ENCODE data around the gene VAT1L.

Gene VAT1L

DNA sequence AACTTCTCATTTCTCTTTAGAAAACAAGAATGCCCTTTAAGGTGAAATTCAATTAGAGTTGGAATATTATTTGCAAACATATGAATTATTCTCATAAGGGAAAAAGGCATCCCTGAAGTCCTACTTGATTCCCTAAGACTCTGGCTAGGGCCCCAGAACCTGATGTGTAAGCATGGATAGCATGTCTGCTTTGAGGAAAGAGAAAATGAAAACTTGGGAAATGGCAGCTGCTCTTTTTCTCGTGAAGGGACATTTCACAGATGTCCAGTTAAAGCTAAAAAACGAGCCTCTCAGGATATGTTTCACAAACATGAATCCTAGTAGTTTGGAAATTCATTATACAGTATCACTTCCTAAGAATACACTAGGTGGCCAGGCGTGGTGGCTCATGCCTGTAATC, 121.7 kb downstream of the VAT1L start:
- Histone ChIP-seq H3K36me3 (ENCODE audit: control insufficient read depth, insufficient read depth, low read length) (no peaks in the 10 kb centered on the region), H3K9me3 (ENCODE audit: control insufficient read depth, insufficient read depth, low read length) (no peaks in the 10 kb centered on the region), H3K27ac (ENCODE audit: low read length) (no peak overlapping the region), H3K4me1 (ENCODE audit: control insufficient read depth, insufficient read depth, low read length) (0 out of 2 replicates have a peak, but pooled peaks cover 2% of the 10 kb centered on the region), H3K4me3 (ENCODE audit: low read length) (no peak overlapping the region), H3K27me3 (ENCODE audit: control insufficient read depth, insufficient read depth, low read length) (no peaks in the 10 kb centered on the region)
- WGBS (ENCODE audit: insufficient coverage, insufficient read length): no CpG with 5 or more reads among the region's 3 CpGs
- DNase-seq (ENCODE audit: low read depth, low spot score): no peak

DNA sequence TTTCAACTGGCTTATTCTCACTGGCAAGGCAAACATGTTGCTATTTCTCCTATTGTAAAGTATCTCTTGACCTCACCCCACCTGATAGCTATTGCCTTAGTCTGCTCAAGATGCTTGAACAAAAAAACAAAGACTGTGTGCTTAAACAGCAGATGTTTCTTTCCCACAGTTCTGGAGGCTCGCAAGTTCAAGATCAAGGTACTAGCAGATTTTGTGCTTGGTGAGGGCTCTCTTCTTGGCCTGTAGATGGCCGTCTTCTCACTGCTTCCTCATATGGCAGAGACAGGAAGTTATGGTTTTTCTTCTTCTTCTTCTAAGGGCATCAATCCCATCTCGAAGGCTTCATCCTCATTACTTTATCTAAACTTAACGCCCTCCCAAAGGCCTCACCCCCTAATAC, 124.3 kb downstream of the VAT1L start:
- DNase-seq (ENCODE audit: low read depth, low spot score): no peak
- peaks cover 6% of the 10 kb centered on the region; the same call in 1 of the 2 replicates for H3K4me1 ChIP-seq (ENCODE audit: control insufficient read depth, insufficient read depth, low read length)
- H3K9me3 ChIP-seq (ENCODE audit: control insufficient read depth, insufficient read depth, low read length): no peaks in the 10 kb centered on the region
- no peaks in the 10 kb centered on the region for H3K36me3 ChIP-seq (ENCODE audit: control insufficient read depth, insufficient read depth, low read length)
- WGBS (ENCODE audit: insufficient coverage, insufficient read length): no CpG with 5 or more reads among the region's 4 CpGs
- H3K4me3 ChIP-seq (ENCODE audit: low read length): no peak overlapping the region
- no peak overlapping the region for H3K27ac ChIP-seq (ENCODE audit: low read length)
- no peaks in the 10 kb centered on the region for H3K27me3 ChIP-seq (ENCODE audit: control insufficient read depth, insufficient read depth, low read length)

- Histone ChIP-seq H3K9me3 (ENCODE audit: control insufficient read depth, insufficient read depth, low read length) (no peaks in the 10 kb centered on the region), H3K27ac (ENCODE audit: low read length) (no peak overlapping the region), H3K4me1 (ENCODE audit: control insufficient read depth, insufficient read depth, low read length) (peaks cover 6% of the 10 kb centered on the region), H3K4me3 (ENCODE audit: low read length) (no peak overlapping the region), H3K27me3 (ENCODE audit: control insufficient read depth, insufficient read depth, low read length) (no peaks in the 10 kb centered on the region), H3K36me3 (ENCODE audit: control insufficient read depth, insufficient read depth, low read length) (no peaks in the 10 kb centered on the region)
- no CpG with 5 or more reads among the region's 2 CpGs for WGBS (ENCODE audit: insufficient coverage, insufficient read length)
- DNase-seq (ENCODE audit: low read depth, low spot score): no peak
Measured at GRCh38 chr16:77913738-77914253, 125.4 kb downstream of the VAT1L start.

- Histone ChIP-seq H3K4me3 (ENCODE audit: low read length) (no peak overlapping the region), H3K36me3 (ENCODE audit: control insufficient read depth, insufficient read depth, low read length) (no peaks in the 10 kb centered on the region), H3K4me1 (ENCODE audit: control insufficient read depth, insufficient read depth, low read length) (peaks cover 6% of the 10 kb centered on the region), H3K9me3 (ENCODE audit: control insufficient read depth, insufficient read depth, low read length) (no peaks in the 10 kb centered on the region), H3K27ac (ENCODE audit: low read length) (no peak overlapping the region), H3K27me3 (ENCODE audit: control insufficient read depth, insufficient read depth, low read length) (no peaks in the 10 kb centered on the region)
- DNase-seq (ENCODE audit: low read depth, low spot score): no peak
- no CpG with 5 or more reads among the region's 9 CpGs for WGBS (ENCODE audit: insufficient coverage, insufficient read length)
Measured at GRCh38 chr16:77916111-77916510, 127.7 kb downstream of the VAT1L start.

DNA sequence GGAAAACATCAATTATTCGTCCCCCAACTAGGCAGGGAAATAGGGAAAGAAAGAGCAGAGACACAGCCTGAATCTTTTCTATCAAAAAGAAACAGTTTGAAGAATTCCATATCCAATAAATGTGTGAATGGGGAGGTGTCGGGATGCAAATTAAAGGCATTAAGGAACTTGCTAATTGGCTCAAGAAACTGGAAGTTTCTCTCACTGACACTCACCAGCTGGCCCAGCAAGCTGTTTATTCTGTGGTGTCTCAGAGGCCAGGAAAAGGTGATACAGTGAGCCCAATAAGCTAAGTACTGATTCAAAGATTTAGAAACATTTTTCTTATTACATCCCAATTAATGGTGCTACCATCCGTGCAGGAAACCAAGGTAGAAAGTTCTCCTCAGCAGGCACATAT, 129.6 kb downstream of the VAT1L start:
- no peaks in the 10 kb centered on the region for H3K36me3 ChIP-seq (ENCODE audit: control insufficient read depth, insufficient read depth, low read length)
- no peaks in the 10 kb centered on the region for H3K27me3 ChIP-seq (ENCODE audit: control insufficient read depth, insufficient read depth, low read length)
- no CpG with 5 or more reads among the region's 3 CpGs for WGBS (ENCODE audit: insufficient coverage, insufficient read length)
- H3K27ac ChIP-seq (ENCODE audit: low read length): no peak overlapping the region
- H3K4me3 ChIP-seq (ENCODE audit: low read length): no peak overlapping the region
- H3K9me3 ChIP-seq (ENCODE audit: control insufficient read depth, insufficient read depth, low read length): no peaks in the 10 kb centered on the region
- H3K4me1 ChIP-seq (ENCODE audit: control insufficient read depth, insufficient read depth, low read length): peaks cover 6% of the 10 kb centered on the region
- DNase-seq (ENCODE audit: low read depth, low spot score): no peak

GRCh38 chr16:77918809-77919707, 130.7 kb downstream of the VAT1L start:
- whole genome bisulfite sequencing (ENCODE audit: insufficient coverage, insufficient read length): no CpG with 5 or more reads among the region's 8 CpGs
- Histone ChIP-seq H3K9me3 (ENCODE audit: control insufficient read depth, insufficient read depth, low read length) (no peaks in the 10 kb centered on the region), H3K27ac (ENCODE audit: low read length) (no peak overlapping the region), H3K27me3 (ENCODE audit: control insufficient read depth, insufficient read depth, low read length) (no peaks in the 10 kb centered on the region), H3K4me3 (ENCODE audit: low read length) (no peak overlapping the region), H3K4me1 (ENCODE audit: control insufficient read depth, insufficient read depth, low read length) (peaks cover 4% of the 10 kb centered on the region), H3K36me3 (ENCODE audit: control insufficient read depth, insufficient read depth, low read length) (no peaks in the 10 kb centered on the region)
- no peak for DNase-seq (ENCODE audit: low read depth, low spot score)

DNA sequence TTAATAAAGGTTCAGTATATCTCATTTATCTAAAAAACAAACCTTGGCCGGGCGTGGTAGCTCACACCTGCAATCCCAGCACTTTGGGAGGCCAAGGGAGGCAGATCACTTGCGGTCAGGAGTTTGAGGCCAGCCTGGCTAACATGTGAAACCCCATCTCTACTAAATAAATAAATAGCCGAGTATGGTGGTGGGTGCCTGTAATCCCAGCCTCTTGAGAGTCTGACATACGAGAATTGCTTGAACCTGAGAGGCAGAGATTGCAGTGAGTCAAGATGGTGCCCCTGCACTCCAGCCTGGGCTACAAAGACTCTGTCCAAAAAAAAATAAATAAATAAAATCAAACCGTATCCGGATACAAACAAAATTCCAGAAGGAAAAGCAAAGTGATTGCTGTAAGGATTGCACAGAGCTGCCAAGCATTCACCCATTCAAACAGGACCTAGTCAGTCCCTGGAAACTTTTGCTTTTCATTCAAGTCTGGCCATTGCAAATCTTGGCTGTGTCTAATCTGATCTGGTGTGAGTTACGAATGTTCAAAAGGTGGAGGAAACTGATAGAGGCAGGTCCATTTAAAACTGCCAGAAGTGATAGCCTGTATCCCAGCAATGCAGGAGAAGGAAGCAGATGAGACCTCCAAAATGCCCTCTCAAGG, 131.5 kb downstream of the VAT1L start:
- DNase-seq (ENCODE audit: low read depth, low spot score): no peak
- Histone ChIP-seq H3K4me1 (ENCODE audit: control insufficient read depth, insufficient read depth, low read length) (peaks cover 4% of the 10 kb centered on the region), H3K27me3 (ENCODE audit: control insufficient read depth, insufficient read depth, low read length) (no peaks in the 10 kb centered on the region), H3K27ac (ENCODE audit: low read length) (no peak overlapping the region), H3K4me3 (ENCODE audit: low read length) (no peak overlapping the region), H3K9me3 (ENCODE audit: control insufficient read depth, insufficient read depth, low read length) (no peaks in the 10 kb centered on the region), H3K36me3 (ENCODE audit: control insufficient read depth, insufficient read depth, low read length) (no peaks in the 10 kb centered on the region)
- WGBS (ENCODE audit: insufficient coverage, insufficient read length): no CpG with 5 or more reads among the region's 8 CpGs

- H3K27me3 ChIP-seq (ENCODE audit: control insufficient read depth, insufficient read depth, low read length): no peaks in the 10 kb centered on the region
Measured at GRCh38 chr16:77920984-77921383, 132.6 kb downstream of the VAT1L start.

GRCh38 chr16:77922228-77922754, 133.9 kb downstream of the VAT1L start:
- Histone ChIP-seq H3K4me1 (ENCODE audit: control insufficient read depth, insufficient read depth, low read length) (no peaks in the 10 kb centered on the region; the same call in none of the 2 replicates), H3K9me3 (ENCODE audit: control insufficient read depth, insufficient read depth, low read length) (no peaks in the 10 kb centered on the region), H3K4me3 (ENCODE audit: low read length) (no peak overlapping the region), H3K27me3 (ENCODE audit: control insufficient read depth, insufficient read depth, low read length) (no peaks in the 10 kb centered on the region), H3K27ac (ENCODE audit: low read length) (no peak overlapping the region), H3K36me3 (ENCODE audit: control insufficient read depth, insufficient read depth, low read length) (no peaks in the 10 kb centered on the region)
- DNase-seq (ENCODE audit: low read depth, low spot score): no peak
- no CpG with 5 or more reads among the region's 6 CpGs for WGBS (ENCODE audit: insufficient coverage, insufficient read length)

More at GRCh38 chr16:77920984-77921383, 132.6 kb downstream of the VAT1L start:
- no peak for DNase-seq (ENCODE audit: low read depth, low spot score)
- Histone ChIP-seq H3K4me3 (ENCODE audit: low read length) (no peak overlapping the region), H3K27ac (ENCODE audit: low read length) (no peak overlapping the region), H3K36me3 (ENCODE audit: control insufficient read depth, insufficient read depth, low read length) (no peaks in the 10 kb centered on the region), H3K9me3 (ENCODE audit: control insufficient read depth, insufficient read depth, low read length) (no peaks in the 10 kb centered on the region), H3K4me1 (ENCODE audit: control insufficient read depth, insufficient read depth, low read length) (peaks cover 2% of the 10 kb centered on the region)
- no CpG with 5 or more reads among the region's 4 CpGs for WGBS (ENCODE audit: insufficient coverage, insufficient read length)

- WGBS (ENCODE audit: insufficient coverage, insufficient read length): no CpG with 5 or more reads among the region's 4 CpGs
- H3K36me3 ChIP-seq (ENCODE audit: control insufficient read depth, insufficient read depth, low read length): no peaks in the 10 kb centered on the region
Measured at GRCh38 chr16:77925531-77925930, 137.2 kb downstream of the VAT1L start.

More at GRCh38 chr16:77925531-77925930, 137.2 kb downstream of the VAT1L start:
- Histone ChIP-seq H3K4me1 (ENCODE audit: control insufficient read depth, insufficient read depth, low read length) (no peaks in the 10 kb centered on the region), H3K9me3 (ENCODE audit: control insufficient read depth, insufficient read depth, low read length) (no peaks in the 10 kb centered on the region), H3K4me3 (ENCODE audit: low read length) (no peak overlapping the region), H3K27ac (ENCODE audit: low read length) (no peak overlapping the region), H3K27me3 (ENCODE audit: control insufficient read depth, insufficient read depth, low read length) (no peaks in the 10 kb centered on the region)
- DNase-seq (ENCODE audit: low read depth, low spot score): no peak
